Measurements from ENCODE around the gene KRTAP22-2. TPM values are rescaled to one million over a fixed set of nuclear protein-coding genes. Genes with fewer than 3 reads are reported as not detected.

KRTAP22-2 gene
- total RNA-seq (2022; extraction: Qiagen RNA extraction): not detected in 5 replicates

DNA sequence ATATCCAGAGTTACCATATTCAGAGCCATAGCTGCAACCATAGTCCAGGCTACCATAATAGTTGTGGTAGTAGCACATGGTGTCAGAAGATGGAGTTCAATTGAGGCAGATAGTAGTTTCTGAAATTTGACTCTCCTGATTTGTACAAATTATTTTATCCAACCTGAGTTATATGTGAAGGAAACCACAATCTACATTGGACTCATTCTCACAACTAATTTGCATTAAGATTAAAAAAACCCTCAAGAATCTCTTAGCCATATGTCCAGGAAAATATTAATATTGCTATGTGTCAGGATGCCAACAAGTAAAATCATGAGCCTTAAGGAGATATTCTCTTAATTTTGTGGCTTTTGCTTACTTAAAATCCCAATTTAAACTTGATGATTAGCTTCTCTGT lies at the start of gene KRTAP22-2:
KRTAP22-2 (minus strand) TSS at position 101 of the 400 bp plus-strand sequence.

DNA sequence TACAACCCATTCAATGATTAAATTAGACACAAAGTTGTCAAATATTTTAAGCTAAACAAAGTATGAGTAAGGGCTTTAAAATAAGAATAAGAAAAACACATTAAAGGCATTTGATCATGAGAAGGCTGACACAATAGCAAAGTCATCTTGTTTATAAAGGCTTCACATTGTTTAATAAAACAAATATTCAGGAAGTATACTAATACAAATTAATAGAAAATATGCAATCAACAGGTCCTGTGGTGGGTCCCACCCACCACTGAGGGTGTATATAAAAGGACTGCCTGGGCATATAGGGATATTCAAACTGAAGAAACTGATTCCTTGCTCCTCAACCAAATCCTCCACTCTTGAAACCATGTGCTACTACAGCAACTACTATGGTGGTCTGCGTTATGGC lies 44.7 kb upstream of the KRTAP22-2 start, which contains the start of gene KRTAP20-2:
KRTAP20-2 (plus strand) TSS at position 301 of the 400 bp plus-strand sequence; CDS start at position 359, 58 bp downstream.

GRCh38 chr21:30620522-30620921 lies 30.3 kb upstream of the KRTAP22-2 start, which contains the start of gene KRTAP20-4:
TSS of gene KRTAP20-4 (plus strand) at chr21:30620627.

GRCh38 chr21:30616125-30616524 lies 25.9 kb upstream of the KRTAP22-2 start, which contains the start of gene KRTAP20-1:
TSS of gene KRTAP20-1 (plus strand) at chr21:30616425. CDS start at chr21:30616455, 30 bp downstream.

DNA sequence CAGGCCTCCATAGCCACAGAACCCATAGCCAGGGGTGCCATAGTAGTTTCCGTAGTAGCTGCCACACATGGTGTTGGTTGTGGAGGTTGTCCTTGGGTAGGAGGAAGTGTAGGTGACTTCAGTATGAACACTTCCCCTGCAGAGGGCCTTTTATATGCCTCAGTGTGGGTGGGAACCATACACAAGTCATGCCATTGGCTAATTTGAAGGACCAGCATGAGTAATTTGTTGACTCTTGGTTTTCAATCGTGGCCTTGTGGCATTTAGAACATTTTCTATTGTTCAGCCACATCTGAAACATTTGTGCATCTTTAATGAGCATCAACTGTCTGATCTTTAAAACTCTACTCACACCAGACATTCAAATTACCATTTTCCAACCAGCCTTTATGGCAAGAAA lies 23.6 kb upstream of the KRTAP22-2 start, which contains the start of gene KRTAP6-1:
KRTAP6-1 (minus strand) TSS at position 95 of the 400 bp plus-strand sequence; CDS start at position 69, 26 bp downstream.

GRCh38 chr21:30600787-30601186 lies 10.6 kb upstream of the KRTAP22-2 start, which contains the start of gene KRTAP22-1:
TSS of gene KRTAP22-1 (plus strand) at chr21:30601087.

GRCh38 chr21:30598802-30599201 lies 8.6 kb upstream of the KRTAP22-2 start, which contains the start of gene KRTAP6-2:
TSS of gene KRTAP6-2 (minus strand) at chr21:30598902. CDS start at chr21:30598874, 28 bp downstream.

DNA sequence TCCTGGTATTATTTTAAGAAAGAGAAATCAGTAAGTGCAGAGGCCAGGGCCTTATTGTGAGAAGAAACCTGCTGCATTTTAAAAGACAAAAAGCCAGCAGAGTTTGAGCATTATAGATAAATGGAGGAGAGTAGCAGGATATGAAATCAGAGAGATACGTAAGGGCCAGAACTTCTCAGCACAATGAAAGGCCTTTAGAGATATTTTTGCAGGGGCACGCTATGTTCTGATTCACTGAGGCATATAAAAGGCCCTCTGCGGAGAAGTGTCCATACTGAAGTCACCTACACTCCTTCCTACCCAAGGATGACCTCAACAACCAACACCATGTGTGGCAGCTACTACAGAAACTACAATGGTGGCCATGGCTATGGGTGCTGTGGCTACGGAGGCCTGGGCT lies 1.9 kb upstream of the KRTAP22-2 start, which contains the start of gene KRTAP6-3:
KRTAP6-3 (plus strand) TSS at position 301 of the 400 bp plus-strand sequence; CDS start at position 307, 6 bp downstream.

GRCh38 chr21:30561264-30561895 lies 28.8 kb downstream of the KRTAP22-2 start, which contains the start of gene KRTAP19-7:
TSS of gene KRTAP19-7 (minus strand) at chr21:30561314. CDS start at chr21:30561289, 25 bp downstream.

GRCh38 chr21:30541764-30542163 lies 48.4 kb downstream of the KRTAP22-2 start, which contains the start of gene KRTAP19-6:
TSS of gene KRTAP19-6 (minus strand) at chr21:30541864. CDS start at chr21:30541833, 31 bp downstream.

Other genes starting within 250 kb of the KRTAP22-2 start
- gene KRTAP23-1, start 241.8 kb downstream of the KRTAP22-2 start, total RNA-seq (2022; extraction: Qiagen RNA extraction): not detected in 5 replicates
- not detected in 5 replicates for gene KRTAP13-2, start 218.1 kb downstream of the KRTAP22-2 start, total RNA-seq (2022; extraction: Qiagen RNA extraction)
- gene KRTAP13-1, start 194.4 kb downstream of the KRTAP22-2 start, total RNA-seq (2022; extraction: Qiagen RNA extraction): not detected in 5 replicates
- gene KRTAP13-3, start 164.5 kb downstream of the KRTAP22-2 start, total RNA-seq (2022; extraction: Qiagen RNA extraction): not detected in 5 replicates
- not detected in 5 replicates for gene KRTAP13-4, start 160.2 kb downstream of the KRTAP22-2 start, total RNA-seq (2022; extraction: Qiagen RNA extraction)
- not detected in 5 replicates for gene KRTAP15-1, start 150.1 kb downstream of the KRTAP22-2 start, total RNA-seq (2022; extraction: Qiagen RNA extraction)
- gene KRTAP19-1, start 110.0 kb downstream of the KRTAP22-2 start, total RNA-seq (2022; extraction: Qiagen RNA extraction): not detected in 5 replicates
- gene KRTAP19-2, start 103.0 kb downstream of the KRTAP22-2 start, total RNA-seq (2022; extraction: Qiagen RNA extraction): not detected in 5 replicates
- gene KRTAP19-3, start 98.4 kb downstream of the KRTAP22-2 start, total RNA-seq (2022; extraction: Qiagen RNA extraction): not detected in 5 replicates
- gene KRTAP19-4, start 93.2 kb downstream of the KRTAP22-2 start, total RNA-seq (2022; extraction: Qiagen RNA extraction): not detected in 5 replicates
- not detected in 5 replicates for gene KRTAP19-5, start 88.3 kb downstream of the KRTAP22-2 start, total RNA-seq (2022; extraction: Qiagen RNA extraction)
- not detected in 5 replicates for gene KRTAP19-6, start 48.5 kb downstream of the KRTAP22-2 start, total RNA-seq (2022; extraction: Qiagen RNA extraction)
- not detected in 5 replicates for gene KRTAP19-7, start 29.1 kb downstream of the KRTAP22-2 start, total RNA-seq (2022; extraction: Qiagen RNA extraction)
- gene KRTAP6-3, start 2.0 kb upstream of the KRTAP22-2 start, total RNA-seq (2022; extraction: Qiagen RNA extraction): not detected in 5 replicates
- gene KRTAP6-2, start 8.5 kb upstream of the KRTAP22-2 start, total RNA-seq (2022; extraction: Qiagen RNA extraction): not detected in 5 replicates
- not detected in 5 replicates for gene KRTAP22-1, start 10.7 kb upstream of the KRTAP22-2 start, total RNA-seq (2022; extraction: Qiagen RNA extraction)
- gene KRTAP6-1, start 23.5 kb upstream of the KRTAP22-2 start, total RNA-seq (2022; extraction: Qiagen RNA extraction): not detected in 5 replicates
- not detected in 5 replicates for gene KRTAP20-1, start 26.0 kb upstream of the KRTAP22-2 start, total RNA-seq (2022; extraction: Qiagen RNA extraction)
- not detected in 5 replicates for gene KRTAP20-4, start 30.2 kb upstream of the KRTAP22-2 start, total RNA-seq (2022; extraction: Qiagen RNA extraction)
- gene KRTAP20-2, start 44.8 kb upstream of the KRTAP22-2 start, total RNA-seq (2022; extraction: Qiagen RNA extraction): not detected in 5 replicates
- gene KRTAP20-3, start 52.5 kb upstream of the KRTAP22-2 start, total RNA-seq (2022; extraction: Qiagen RNA extraction): not detected in 5 replicates
- not detected in 5 replicates for gene KRTAP21-3, start 128.4 kb upstream of the KRTAP22-2 start, total RNA-seq (2022; extraction: Qiagen RNA extraction)
- gene KRTAP21-2, start 156.9 kb upstream of the KRTAP22-2 start, total RNA-seq (2022; extraction: Qiagen RNA extraction): not detected in 5 replicates
- not detected in 5 replicates for gene KRTAP21-1, start 165.0 kb upstream of the KRTAP22-2 start, total RNA-seq (2022; extraction: Qiagen RNA extraction)
- not detected in 5 replicates for gene KRTAP8-1, start 222.9 kb upstream of the KRTAP22-2 start, total RNA-seq (2022; extraction: Qiagen RNA extraction)
- not detected in 5 replicates for gene KRTAP7-1, start 239.4 kb upstream of the KRTAP22-2 start, total RNA-seq (2022; extraction: Qiagen RNA extraction)